Epithelial cell of esophagus (primary cell): ENCODE measurements around the gene TRRAP.

Experiments
- DNase-seq: peaks from one replicate; pipeline ENCODE4 v3.0.0; 2010; ENCODE audit warnings: low read depth
- H3K4me3 ChIP-seq: 2 replicates; pipeline ENCODE4 v1.5.1; 2011; ENCODE audit warnings: mild to moderate bottlenecking, low read length, control low read depth
- TF ChIP-seq, protein P1 (sequence below): IDR thresholded peaks from 2 replicates; pipeline ENCODE4 v1.5.1; 2011; ENCODE audit warnings: low read depth, mild to moderate bottlenecking, low read length, control low read depth, inconsistent platforms; ENCODE audit not compliant: insufficient read depth; ENCODE audit errors: missing control alignments

Gene TRRAP

DNA sequence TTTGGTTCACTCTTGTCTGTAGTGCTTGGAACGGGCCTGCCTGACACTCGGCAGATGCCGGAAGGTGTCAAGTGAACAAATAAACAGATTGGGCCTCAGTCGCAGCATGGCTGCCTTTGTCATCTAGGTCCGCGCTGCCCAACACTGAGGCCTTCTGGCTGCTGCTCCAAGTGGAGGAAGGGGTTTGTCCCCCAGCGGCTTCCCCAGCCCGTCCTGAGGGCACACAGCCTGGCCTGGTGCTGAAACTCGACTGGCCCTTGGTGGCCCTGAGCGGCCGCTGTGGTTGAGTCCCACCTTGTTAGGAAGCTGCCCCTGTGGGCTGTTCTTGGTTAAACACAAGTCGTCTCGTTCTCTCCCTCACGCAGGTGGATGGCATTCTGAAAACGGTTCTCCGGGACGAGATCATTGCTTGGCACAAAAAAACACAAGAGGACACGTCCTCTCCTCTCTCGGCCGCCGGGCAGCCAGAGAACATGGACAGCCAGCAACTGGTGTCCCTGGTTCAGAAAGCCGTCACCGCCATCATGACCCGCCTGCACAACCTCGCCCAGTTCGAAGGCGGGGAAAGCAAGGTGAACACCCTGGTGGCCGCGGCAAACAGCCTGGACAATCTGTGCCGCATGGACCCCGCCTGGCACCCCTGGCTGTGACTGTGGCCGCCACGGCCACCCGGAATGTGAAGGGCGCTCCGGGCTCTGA is 133.5 kb downstream of the TRRAP start:
- TF ChIP-seq, protein P1, sequence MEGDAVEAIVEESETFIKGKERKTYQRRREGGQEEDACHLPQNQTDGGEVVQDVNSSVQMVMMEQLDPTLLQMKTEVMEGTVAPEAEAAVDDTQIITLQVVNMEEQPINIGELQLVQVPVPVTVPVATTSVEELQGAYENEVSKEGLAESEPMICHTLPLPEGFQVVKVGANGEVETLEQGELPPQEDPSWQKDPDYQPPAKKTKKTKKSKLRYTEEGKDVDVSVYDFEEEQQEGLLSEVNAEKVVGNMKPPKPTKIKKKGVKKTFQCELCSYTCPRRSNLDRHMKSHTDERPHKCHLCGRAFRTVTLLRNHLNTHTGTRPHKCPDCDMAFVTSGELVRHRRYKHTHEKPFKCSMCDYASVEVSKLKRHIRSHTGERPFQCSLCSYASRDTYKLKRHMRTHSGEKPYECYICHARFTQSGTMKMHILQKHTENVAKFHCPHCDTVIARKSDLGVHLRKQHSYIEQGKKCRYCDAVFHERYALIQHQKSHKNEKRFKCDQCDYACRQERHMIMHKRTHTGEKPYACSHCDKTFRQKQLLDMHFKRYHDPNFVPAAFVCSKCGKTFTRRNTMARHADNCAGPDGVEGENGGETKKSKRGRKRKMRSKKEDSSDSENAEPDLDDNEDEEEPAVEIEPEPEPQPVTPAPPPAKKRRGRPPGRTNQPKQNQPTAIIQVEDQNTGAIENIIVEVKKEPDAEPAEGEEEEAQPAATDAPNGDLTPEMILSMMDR = no peak
- DNase-seq = no peak
- H3K4me3 ChIP-seq = no peak overlapping the region

DNA sequence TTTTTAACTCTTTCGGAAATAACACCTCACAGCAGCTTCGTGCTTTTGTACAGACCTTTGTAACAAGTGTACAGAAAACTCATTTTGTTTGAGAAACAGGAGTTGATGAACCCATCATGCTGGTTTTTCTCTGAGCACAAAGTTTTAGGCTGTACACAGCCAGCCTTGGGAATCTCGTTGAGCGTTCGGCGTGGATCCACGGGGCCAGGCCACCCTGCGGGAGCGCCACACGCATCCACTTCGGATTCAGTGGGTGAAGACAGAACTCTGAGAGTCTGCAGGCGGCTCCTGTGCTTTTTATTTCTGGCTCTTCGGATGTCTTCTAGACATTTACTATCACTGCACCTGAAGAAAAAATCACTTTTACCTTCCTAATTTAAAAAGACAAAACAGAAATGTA is 134.4 kb downstream of the TRRAP start:
- TF ChIP-seq, protein P1 = no peak
- DNase-seq = no peak
- H3K4me3 ChIP-seq = no peak overlapping the region

DNA sequence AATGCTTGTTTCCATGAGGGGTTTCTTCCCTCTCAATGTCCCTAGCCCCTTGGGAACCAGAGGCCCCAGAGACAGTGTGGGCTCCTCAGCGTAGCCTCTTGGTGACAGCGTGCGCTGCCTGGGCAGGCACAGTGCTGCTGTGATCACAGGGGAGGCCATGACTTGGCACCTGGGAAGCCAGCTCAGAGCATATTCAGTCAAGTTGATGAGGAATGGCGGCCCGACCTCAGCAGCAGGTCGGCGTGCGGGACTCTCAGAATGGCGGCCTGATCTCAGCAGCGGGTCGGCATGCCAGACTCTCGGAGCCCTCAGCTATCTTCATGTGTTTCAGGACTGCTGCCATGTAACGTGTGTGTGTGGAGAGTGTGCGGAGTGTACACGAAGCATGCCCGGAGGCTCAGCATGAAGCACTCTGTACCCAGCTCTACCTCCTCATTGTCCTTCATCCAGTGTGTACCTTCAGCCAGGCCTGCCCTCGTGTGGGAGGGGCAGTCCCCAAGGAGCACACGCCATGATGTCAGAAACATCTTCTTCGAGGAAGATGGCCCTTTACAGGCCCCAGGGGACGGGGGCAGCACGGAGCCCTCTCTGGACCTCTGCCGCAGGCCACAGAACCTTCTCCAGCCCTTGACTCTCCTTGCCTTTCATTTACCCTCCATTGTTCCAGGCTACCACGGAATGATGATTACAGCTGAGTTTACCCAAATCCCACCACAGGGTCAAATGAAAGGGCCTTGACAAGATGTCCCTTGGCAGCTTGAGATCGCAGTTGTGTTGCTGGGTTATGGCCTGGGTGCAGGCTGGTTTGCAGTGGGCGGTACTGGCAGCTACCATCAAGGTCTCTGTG is 135.2 kb downstream of the TRRAP start:
- TF ChIP-seq, protein P1 = no peak
- DNase-seq = no peak
- H3K4me3 ChIP-seq = no peak overlapping the region

DNA sequence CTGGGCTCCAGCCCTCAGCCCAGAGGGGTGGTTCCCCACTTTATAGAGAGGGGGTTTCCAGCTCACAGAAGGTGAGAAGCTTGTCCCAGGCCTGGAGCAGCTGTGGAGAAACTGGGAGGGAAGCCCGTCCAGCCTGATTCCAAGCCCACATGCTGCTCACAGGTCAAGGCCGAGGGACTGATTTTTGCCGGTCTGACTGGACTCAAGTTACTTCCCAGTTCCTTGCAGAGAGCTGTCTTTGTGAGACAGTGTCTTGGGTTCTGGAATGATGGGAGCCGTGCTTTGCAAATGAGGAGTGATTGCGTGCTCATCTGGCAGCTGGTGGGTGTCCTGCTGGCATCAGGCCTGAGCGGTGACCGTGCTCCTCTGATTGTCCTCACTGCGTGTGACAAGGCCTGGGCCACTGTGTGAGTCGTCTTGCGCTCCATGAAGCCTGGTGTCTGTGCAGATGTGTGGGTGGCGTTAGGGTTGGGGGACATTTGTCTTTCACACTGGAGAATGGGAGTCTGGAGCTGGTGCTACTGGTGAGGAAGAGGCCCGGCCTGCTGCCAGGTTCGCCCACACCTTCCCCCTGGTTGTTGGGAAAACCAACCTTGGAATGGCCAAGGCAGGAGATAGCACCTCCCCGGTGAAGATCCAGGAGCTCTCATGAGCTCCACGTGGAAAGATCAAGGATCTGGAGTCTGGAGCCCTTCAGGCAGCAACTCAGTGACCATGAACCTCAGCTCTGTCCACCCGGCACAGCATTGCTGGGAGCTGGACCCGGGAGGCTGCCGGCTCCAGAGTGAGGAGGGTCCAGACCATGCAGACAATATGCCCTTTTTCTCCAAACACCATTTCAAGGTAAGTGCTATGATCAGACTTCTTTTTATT is 136.0 kb downstream of the TRRAP start:
- H3K4me3 ChIP-seq = no peak overlapping the region
- no peak for DNase-seq
- TF ChIP-seq, protein P1 = no peak

DNA sequence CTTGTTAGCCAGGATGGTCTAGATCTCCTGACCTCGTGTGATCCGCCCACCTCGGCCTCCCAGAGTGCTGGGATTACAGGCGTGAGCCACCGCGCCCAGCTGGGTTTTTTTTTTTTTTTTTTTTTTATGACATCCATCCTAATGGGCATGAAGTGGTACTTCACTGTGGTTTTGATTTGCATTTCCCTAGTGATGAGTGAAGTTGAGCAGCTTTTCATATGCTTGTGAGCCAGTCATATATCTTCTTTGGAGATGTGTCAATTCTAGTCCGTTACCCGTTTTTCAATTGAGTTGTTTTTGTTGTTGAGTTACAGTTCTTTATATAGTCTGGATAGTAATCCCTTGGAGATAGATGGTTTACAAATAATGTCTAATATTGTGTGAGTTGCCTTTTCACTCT is 137.9 kb downstream of the TRRAP start:
- TF ChIP-seq, protein P1 = no peak
- no peak overlapping the region for H3K4me3 ChIP-seq
- DNase-seq = no peak

DNA sequence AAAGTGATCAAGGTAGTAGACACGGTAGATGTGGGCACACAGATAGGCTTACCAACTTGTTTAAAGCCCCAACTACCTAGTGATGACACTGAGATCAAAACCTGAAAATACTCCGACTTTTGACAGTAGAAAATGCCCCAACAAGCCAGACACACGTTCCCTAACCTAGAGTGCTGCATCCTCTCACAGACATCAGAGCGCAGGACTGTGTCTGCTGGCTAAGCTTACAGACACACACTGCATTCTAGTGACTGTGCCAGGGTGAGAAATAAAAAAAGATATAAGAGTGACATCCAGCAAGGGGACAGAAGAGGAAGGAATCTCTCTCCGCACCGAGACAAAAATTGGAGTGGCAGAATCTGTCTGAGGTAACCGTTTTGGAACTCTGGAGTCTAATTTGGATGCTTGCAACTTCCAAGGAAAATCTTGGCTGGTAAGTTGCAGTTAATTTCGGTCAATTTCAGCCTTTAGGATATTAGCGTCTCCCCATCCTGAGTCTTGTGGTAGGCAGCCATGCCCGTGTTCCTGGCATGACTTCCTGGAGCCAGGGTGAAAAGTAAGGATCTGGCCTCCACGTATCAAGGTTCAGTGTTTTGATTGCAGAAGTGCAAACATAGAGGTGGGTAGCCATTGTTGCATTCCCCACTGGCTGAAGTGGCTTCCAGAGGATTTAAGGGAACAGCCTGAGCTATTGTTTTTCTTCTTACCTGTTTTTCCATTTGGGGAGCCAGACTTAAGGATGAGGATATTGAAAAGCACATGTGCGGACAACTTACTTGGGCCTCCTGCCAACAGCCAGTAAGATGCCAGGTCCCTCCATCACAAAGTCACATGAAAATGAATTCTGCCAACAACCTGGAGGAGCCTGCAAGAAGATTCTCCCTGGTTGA is 141.4 kb downstream of the TRRAP start:
- H3K4me3 ChIP-seq = no peak overlapping the region
- DNase-seq = no peak
- TF ChIP-seq, protein P1 = no peak
